Spleen (tissue), 11 donors: Measurements from ENCODE around the gene ANO7. TPM values are rescaled to one million over a fixed set of nuclear protein-coding genes. Genes with fewer than 3 reads are reported as not detected.

Experiments used
- DNase-seq: peaks from one replicate; pipeline ENCODE4 v3.0.0-alpha.2; 2020
- H3K27ac ChIP-seq, 8 donors: fragments of 200-600 bp; sonication (generic) in 7 of 8; 1 replicate in 4 of 8; 2 replicates in 4 of 8; pipeline versions ENCODE4 v1.5.0 to v1.8.0; 2016 to 2021; ENCODE audit warnings: inconsistent platforms in 4 of 8, mild to moderate bottlenecking in 4 of 8, moderate library complexity in 1 of 8
- H3K27me3 ChIP-seq, 7 donors: fragments of 200-600 bp; sonication (generic) in 6 of 7; replicated peaks in 1 of 7; 1 replicate in 4 of 7; 2 replicates in 3 of 7; pipeline versions ENCODE4 v1.5.0 to v1.8.0; 2016 to 2021; ENCODE audit warnings: inconsistent platforms in 3 of 7, mild to moderate bottlenecking in 1 of 7
- H3K36me3 ChIP-seq, 6 donors: fragments of 200-600 bp; sonication (generic) in 5 of 6; 1 replicate in 4 of 6; 2 replicates in 2 of 6; pipeline versions ENCODE4 v1.5.0 to v1.8.0; 2016 to 2021; ENCODE audit warnings: inconsistent platforms in 2 of 6
- H3K4me1 ChIP-seq, 6 donors: fragments of 200-600 bp; sonication (generic) in 5 of 6; 1 replicate in 3 of 6; 2 replicates in 3 of 6; pipeline versions ENCODE4 v1.5.0 to v1.8.0; 2016 to 2021; ENCODE audit warnings: inconsistent platforms in 3 of 6
- H3K4me3 ChIP-seq, 8 donors: fragments of 200-600 bp; sonication (generic) in 7 of 8; 1 replicate in 4 of 8; 2 replicates in 4 of 8; pipeline versions ENCODE4 v1.5.0 to v1.8.0; 2016 to 2021; ENCODE audit warnings: inconsistent platforms in 4 of 8, mild to moderate bottlenecking in 4 of 8, moderate library complexity in 2 of 8
- H3K9me3 ChIP-seq, 8 donors: fragments of 200-600 bp; sonication (generic) in 7 of 8; 1 replicate in 4 of 8; 2 replicates in 4 of 8; pipeline versions ENCODE4 v1.5.0 to v1.8.0; 2016 to 2021; ENCODE audit warnings: inconsistent platforms in 4 of 8
- CTCF ChIP-seq, 11 experiments: fragments of 200-600 bp in 7 of 11; fragments of 450-650 bp in 4 of 11; sonication (generic) in 4 of 11; IDR thresholded peaks in 8 of 11; conservative IDR thresholded peaks in 3 of 11; 1 replicate in 7 of 11; 2 replicates in 4 of 11; pipeline versions ENCODE4 v1.4.0 to v1.8.0; 2016 to 2021; ENCODE audit warnings: antibody characterized with exemption in 11 of 11, inconsistent platforms in 4 of 11, mild to moderate bottlenecking in 1 of 11
- POLR2A ChIP-seq, 3 donors: fragments of 450-650 bp; IDR thresholded peaks; one replicate each; pipeline ENCODE4 v1.5.1; 2017; ENCODE audit warnings: antibody characterized with exemption in 3 of 3, mild to moderate bottlenecking in 1 of 3
- POLR2AphosphoS5 ChIP-seq, 3 donors: sonication (generic); formaldehyde crosslinking; IDR thresholded peaks; one replicate each; pipeline ENCODE4 v1.5.1; 2017; ENCODE audit warnings: antibody characterized with exemption in 3 of 3
- WGBS, 5 donors: extraction: QIAGEN DNeasy Blood & Tissue Kit in 3 of 5; methylation state at CpG; one replicate each; pipeline versions ENCODE4 v1.1.5 to v1.1.7; 2013 to 2018; 5-methylcytosine and 5-hydroxymethylcytosine counted together
- intact Hi-C: fragments of 100-400 bp; cut with DNase I; formaldehyde crosslinking; loops from one replicate; pipeline ENCODE4 v1.15.0; 2023; ENCODE audit warnings: low total_unique reads
- polyA plus RNA-seq, 3 donors: library from polyadenylated mRNA; stranded (reverse); fragments of 200-250 nt; gene quantifications; one replicate each; pipeline ENCODE4 v1.2.1, GENCODE V29; 2013
- total RNA-seq, 7 donors: library from RNA; depleted of rRNA in 3 of 7; stranded (reverse); fragments of >200 nt in 3 of 7; fragmentation: NEBNext Ultra II Directional in 4 of 7; extraction: Animal tissue kit (Norgen Biotek cat#: 25700) in 4 of 7; gene quantifications; one replicate each; pipeline versions ENCODE4 v1.1.0 to v1.2.1, GENCODE V29; 2016 to 2021
- donor health status: healthy with polysubstance abuse.
- donor health status: DM: no; HTN: no; CAD: no; lungs with moderate emphysema.
- donor health status: DM: no; HTN: no; CAD: no.
- donor health status: Bipolar disorder and iron deficiency.
- donor health status: healthy.
- donor health status: DM: no; HTN: no; CAD: no.
- donor health status: DM: yes; HTN: yes; CAD: no.

The ANO7 gene
- total and polyA plus RNA-seq, 10 donors, result 0.46 to 3.5 (median 2.4) TPM

GRCh38 chr2:241207641-241208040, 19.2 kb downstream of the ANO7 start:
- Histone ChIP-seq H3K27ac (no peak overlapping the region), H3K4me1 (no peaks in the 10 kb centered on the region), H3K36me3 (no peaks in the 10 kb centered on the region), H3K4me3 (no peak overlapping the region), H3K9me3 (no peaks in the 10 kb centered on the region), H3K27me3 (no peaks in the 10 kb centered on the region)
- TF ChIP-seq POLR2AphosphoS5 (IDR thresholded peaks at IDR 0.05), result no peak
- no peak for TF ChIP-seq CTCF (IDR thresholded peaks at IDR 0.05 in 8 of 11, conservative IDR thresholded peaks at IDR 0.05 in 3 of 11)
- TF ChIP-seq POLR2A (IDR thresholded peaks at IDR 0.05), result no peak
- intact Hi-C loops, result no loop called here
- 82 to 93% (median 89%) methylated on average over 6 of the region's 6 CpGs for WGBS, 5 donors
- DNase-seq, result no peak

DNA sequence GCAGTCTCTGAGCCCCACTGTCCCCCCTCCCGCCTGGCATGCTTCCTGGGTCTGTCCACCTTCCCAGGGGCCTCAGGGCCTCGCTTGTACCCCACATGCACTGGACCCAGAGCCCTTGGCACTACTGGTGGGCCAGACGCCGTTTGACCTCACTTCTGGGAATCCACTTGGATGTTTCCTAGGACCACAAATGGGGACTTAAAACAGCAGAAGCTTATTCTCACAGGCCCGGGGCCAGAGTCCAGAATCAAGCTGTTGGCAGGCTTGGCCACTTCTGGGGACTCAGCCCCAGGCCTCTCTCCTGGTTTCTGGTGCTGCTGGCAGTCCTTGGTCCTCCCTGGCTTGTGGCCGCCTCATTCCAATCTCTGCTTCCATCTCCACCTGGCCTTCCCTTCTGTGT, 19.6 kb downstream of the ANO7 start:
- H3K27me3 ChIP-seq, result no peaks in the 10 kb centered on the region
- H3K36me3 ChIP-seq, result no peaks in the 10 kb centered on the region
- H3K4me3 ChIP-seq, result no peak overlapping the region
- intact Hi-C loops, result no loop called here
- no peaks in the 10 kb centered on the region for H3K4me1 ChIP-seq
- no peak for DNase-seq
- no peak overlapping the region for H3K27ac ChIP-seq
- TF ChIP-seq POLR2AphosphoS5 (IDR thresholded peaks at IDR 0.05) (no peak), CTCF (IDR thresholded peaks at IDR 0.05 in 8 of 11, conservative IDR thresholded peaks at IDR 0.05 in 3 of 11) (no peak), POLR2A (IDR thresholded peaks at IDR 0.05) (no peak)
- no peaks in the 10 kb centered on the region for H3K9me3 ChIP-seq
- 79 to 86% (median 83%) methylated on average over 3 to 6 of the region's 6 CpGs for WGBS, 5 donors

DNA sequence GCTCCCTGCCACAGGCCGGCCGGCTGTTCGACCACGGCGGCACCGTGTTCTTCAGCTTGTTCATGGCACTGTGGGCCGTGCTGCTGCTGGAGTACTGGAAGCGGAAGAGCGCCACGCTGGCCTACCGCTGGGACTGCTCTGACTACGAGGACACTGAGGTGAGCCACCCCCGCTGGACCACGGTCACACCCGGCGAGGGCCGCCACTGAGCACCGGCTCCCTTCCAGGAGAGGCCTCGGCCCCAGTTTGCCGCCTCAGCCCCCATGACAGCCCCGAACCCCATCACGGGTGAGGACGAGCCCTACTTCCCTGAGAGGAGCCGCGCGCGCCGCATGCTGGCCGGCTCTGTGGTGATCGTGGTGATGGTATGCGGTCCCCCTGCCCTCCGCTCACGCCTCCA, 20.8 kb downstream of the ANO7 start:
- TF ChIP-seq POLR2AphosphoS5 (IDR thresholded peaks at IDR 0.05) (no peak), POLR2A (IDR thresholded peaks at IDR 0.05) (no peak), CTCF (IDR thresholded peaks at IDR 0.05 in 8 of 11, conservative IDR thresholded peaks at IDR 0.05 in 3 of 11) (no peak)
- intact Hi-C loops, result no loop called here
- 83 to 95% (median 90%) methylated on average over 9 to 33 of the region's 33 CpGs for WGBS, 5 donors
- Histone ChIP-seq H3K27ac (no peak overlapping the region), H3K4me3 (no peak overlapping the region), H3K9me3 (no peaks in the 10 kb centered on the region), H3K4me1 (no peaks in the 10 kb centered on the region), H3K27me3 (no peaks in the 10 kb centered on the region), H3K36me3 (no peaks in the 10 kb centered on the region)
- no peak for DNase-seq

GRCh38 chr2:241211276-241211675, 22.8 kb downstream of the ANO7 start:
- H3K4me1 ChIP-seq, result peaks cover 0 to 4% (median 0%) of the 10 kb centered on the region in 6 donors
- intact Hi-C loops, result no loop called here
- TF ChIP-seq CTCF (IDR thresholded peaks at IDR 0.05 in 8 of 11, conservative IDR thresholded peaks at IDR 0.05 in 3 of 11) (no peak), POLR2AphosphoS5 (IDR thresholded peaks at IDR 0.05) (no peak), POLR2A (IDR thresholded peaks at IDR 0.05) (no peak)

More at GRCh38 chr2:241211276-241211675, 22.8 kb downstream of the ANO7 start:
- no peak for DNase-seq
- no peak overlapping the region for H3K4me3 ChIP-seq
- WGBS, 5 donors, result 0 to 7% (median 5%) methylated on average over 2 of the region's 2 CpGs
- H3K27ac ChIP-seq, result no peak overlapping the region
- no peaks in the 10 kb centered on the region for H3K9me3 ChIP-seq
- no peaks in the 10 kb centered on the region for H3K36me3 ChIP-seq
- H3K27me3 ChIP-seq, result no peaks in the 10 kb centered on the region
